Measurements from ENCODE around the gene BCAR1.
"Not testable (repeated sequence)": the region's sequence is repeated elsewhere in the genome, so short reads cannot be mapped to it uniquely, and the experiment has no call there.

BCAR1 gene

GRCh38 chr16:75252946-75253911 lies 1.8 kb upstream of the BCAR1 start:
- no peak for DNase-seq (ENCODE audit: low read depth in 2 of 2)

- DNase-seq (ENCODE audit: low read depth in 2 of 2), result no peak
Observed at GRCh38 chr16:75252049-75252864, 833 bp upstream of the BCAR1 start.

GRCh38 chr16:75250809-75251279 lies 580 bp downstream of the BCAR1 start:
- DNase-seq (ENCODE audit: low read depth in 2 of 2), result no peak

GRCh38 chr16:75250089-75250808 lies 1.2 kb downstream of the BCAR1 start:
- no peak for DNase-seq (ENCODE audit: low read depth in 2 of 2)

- DNase-seq (ENCODE audit: low read depth in 2 of 2), result no peak
Observed at GRCh38 chr16:75249441-75249840, 2.0 kb downstream of the BCAR1 start.

GRCh38 chr16:75248536-75249380 lies 2.7 kb downstream of the BCAR1 start:
- no peak for DNase-seq (ENCODE audit: low read depth in 2 of 2)

- no peak for DNase-seq (ENCODE audit: low read depth in 2 of 2)
Observed at GRCh38 chr16:75248142-75248535, 3.3 kb downstream of the BCAR1 start.

- no peak for DNase-seq (ENCODE audit: low read depth in 2 of 2)
Observed at GRCh38 chr16:75247249-75247648, 4.2 kb downstream of the BCAR1 start.

- no peak for DNase-seq (ENCODE audit: low read depth in 2 of 2)
Observed at GRCh38 chr16:75246504-75247205, 4.8 kb downstream of the BCAR1 start.

- DNase-seq (ENCODE audit: low read depth in 2 of 2), result no peak
Observed at GRCh38 chr16:75244844-75245758, 6.3 kb downstream of the BCAR1 start.

GRCh38 chr16:75244225-75244809 lies 7.1 kb downstream of the BCAR1 start:
- DNase-seq (ENCODE audit: low read depth in 2 of 2), result no peak

- no peak for DNase-seq (ENCODE audit: low read depth in 2 of 2)
Observed at GRCh38 chr16:75243667-75244224, 7.7 kb downstream of the BCAR1 start.

- not testable (repeated sequence) for DNase-seq (ENCODE audit: low read depth in 2 of 2)
Observed at GRCh38 chr16:75242436-75243078, 8.9 kb downstream of the BCAR1 start.

GRCh38 chr16:75241955-75242354 lies 9.5 kb downstream of the BCAR1 start:
- DNase-seq (ENCODE audit: low read depth in 2 of 2), result no peak

- no peak for DNase-seq (ENCODE audit: low read depth in 2 of 2)
Observed at GRCh38 chr16:75241412-75241811, 10.0 kb downstream of the BCAR1 start.

- DNase-seq (ENCODE audit: low read depth in 2 of 2), result not testable (repeated sequence)
Observed at GRCh38 chr16:75240633-75241032, 10.8 kb downstream of the BCAR1 start.

- no peak for DNase-seq (ENCODE audit: low read depth in 2 of 2)
Observed at GRCh38 chr16:75239542-75240122, 11.8 kb downstream of the BCAR1 start.
